CD8-positive, alpha-beta memory T cell (primary cell): ENCODE measurements around the gene DNAJC18. TPM values are rescaled to one million over a fixed set of nuclear protein-coding genes. Genes with fewer than 3 reads are reported as not detected.
"Not testable (repeated sequence)": the region's sequence is repeated elsewhere in the genome, so short reads cannot be mapped to it uniquely, and the experiment has no call there.

Experiments used
- CTCF ChIA-PET: fragments of 350-600 bp; sonication (Branson Sonifier 250); formaldehyde crosslinking; loops from one replicate; lab custom pipeline; 2021; ENCODE audit warnings: antibody characterized with exemption; lab: Charles Lee
- POLR2A ChIA-PET: fragments of 350-600 bp; sonication (Branson Sonifier 250); formaldehyde crosslinking; loops from one replicate; lab custom pipeline; 2021; ENCODE audit warnings: antibody characterized with exemption; lab: Charles Lee
- DNase-seq, 5 donors: peaks; one replicate each; pipeline versions ENCODE4 v3.0.0 to v3.0.0-alpha.2; 2020 to 2022; ENCODE audit warnings: mixed read lengths in 1 of 5
- H3K27ac ChIP-seq: one replicate; pipeline ENCODE4 v1.7.0; 2013; ENCODE audit warnings: low read depth, mild to moderate bottlenecking, low read length, moderate library complexity
- H3K27me3 ChIP-seq: 2 replicates; pipeline ENCODE4 v1.7.0; 2013; ENCODE audit warnings: low read length, mild to moderate bottlenecking; ENCODE audit not compliant: insufficient read depth, poor library complexity, severe bottlenecking
- H3K36me3 ChIP-seq: 2 replicates; pipeline ENCODE4 v1.7.0; 2013; ENCODE audit warnings: mild to moderate bottlenecking, low read length, moderate library complexity; ENCODE audit not compliant: insufficient read depth
- H3K4me1 ChIP-seq: 2 replicates; pipeline ENCODE4 v1.7.0; 2013; ENCODE audit warnings: mild to moderate bottlenecking, low read length, moderate library complexity; ENCODE audit not compliant: insufficient read depth
- H3K4me3 ChIP-seq: 2 replicates; pipeline ENCODE4 v1.7.0; 2013; ENCODE audit warnings: mild to moderate bottlenecking, low read length
- H3K9me3 ChIP-seq: 2 replicates; pipeline ENCODE4 v1.7.0; 2013; ENCODE audit warnings: mild to moderate bottlenecking, low read length
- H3K27ac Mint-ChIP-seq, 8 donors: one replicate each; pipeline ENCODE4 v1.8.0; 2020 to 2021; ENCODE audit warnings: mixed read lengths in 8 of 8, mild to moderate bottlenecking in 6 of 8, inconsistent platforms in 3 of 8, moderate library complexity in 3 of 8
- H3K27me3 Mint-ChIP-seq, 2 donors: one replicate each; pipeline ENCODE4 v1.8.0; 2020 to 2021; ENCODE audit warnings: mixed read lengths in 2 of 2, mild to moderate bottlenecking in 1 of 2, moderate library complexity in 1 of 2
- H3K36me3 Mint-ChIP-seq, 3 donors: one replicate each; pipeline ENCODE4 v1.8.0; 2020 to 2021; ENCODE audit warnings: mixed read lengths in 3 of 3, inconsistent platforms in 1 of 3, mild to moderate bottlenecking in 1 of 3
- H3K4me1 Mint-ChIP-seq, 3 donors: one replicate each; pipeline ENCODE4 v1.8.0; 2020 to 2021; ENCODE audit warnings: mixed read lengths in 3 of 3, inconsistent platforms in 1 of 3, mild to moderate bottlenecking in 1 of 3
- H3K4me3 Mint-ChIP-seq, 7 donors: one replicate each; pipeline ENCODE4 v1.8.0; 2020 to 2021; ENCODE audit warnings: mixed read lengths in 7 of 7, mild to moderate bottlenecking in 6 of 7, moderate library complexity in 4 of 7, inconsistent platforms in 2 of 7
- H3K9me3 Mint-ChIP-seq, 5 donors: one replicate each; pipeline ENCODE4 v1.8.0; 2020 to 2022; ENCODE audit warnings: mixed read lengths in 5 of 5, mild to moderate bottlenecking in 3 of 5, moderate library complexity in 2 of 5, inconsistent platforms in 1 of 5
- polyA plus RNA-seq: library from polyadenylated mRNA; unstranded; fragments of 300-500 nt; fragmentation: Illumina TruSeq; gene quantifications from one replicate; pipeline ENCODE4 v1.2.3, GENCODE V29; 2021
- total RNA-seq, 2 experiments: library from RNA; stranded (reverse); gene quantifications; one replicate each; pipeline ENCODE4 v1.2.3, GENCODE V29; 2021

The DNAJC18 gene
- 10 to 100 TPM; 25.3 to 25.7 TPM for total RNA-seq
- polyA plus RNA-seq = 10.2 TPM

GRCh38 chr5:139439013-139439903 lies at the start of gene DNAJC18:
DNAJC18 (minus strand) TSS chr5:139439525; CDS start chr5:139439445, 80 bp downstream.
- H3K4me1 Mint-ChIP-seq = peaks cover 31 to 47% (median 45%) of the 10 kb centered on the region in 3 donors
- no peaks in the 10 kb centered on the region for H3K9me3 Mint-ChIP-seq
- no peaks in the 10 kb centered on the region for H3K36me3 ChIP-seq
- peak within 1 kb of the TSS; percentile 95 for H3K27ac ChIP-seq
- ChIA-PET CTCF (interaction anchor here (1.0 to 6.5 kb wide), 7 partner anchors 9 to 74 kb away, joined by 3 to 40 read pairs (median 4); partner anchors contain the start of genes SMIM33 and STING1), POLR2A (interaction anchor here (0.9 to 1.8 kb wide), 7 partner anchors 17 to 864 kb away, joined by 3 to 18 read pairs (median 4); partner anchors contain the start of genes HSPA9, SPATA24, STING1 and UBE2D2)
- H3K9me3 ChIP-seq = no peaks in the 10 kb centered on the region
- H3K27me3 ChIP-seq = no peaks in the 10 kb centered on the region
- DNase-seq = peak; percentile 81 to 91 (median 84)
- peaks cover 29% of the 10 kb centered on the region for H3K4me1 ChIP-seq
- peaks cover 0 to 9% (median 3%) of the 10 kb centered on the region in 3 donors for H3K36me3 Mint-ChIP-seq
- H3K4me3 ChIP-seq = peak within 1 kb of the TSS; percentile 98
- H3K4me3 Mint-ChIP-seq = peak within 1 kb of the TSS; percentile 95 to 99 (median 98)
- H3K27me3 Mint-ChIP-seq = no peaks in the 10 kb centered on the region
- H3K27ac Mint-ChIP-seq = peak within 1 kb of the TSS; percentile 94 to 100 (median 99)

GRCh38 chr5:139488260-139488659 lies 48.9 kb upstream of the DNAJC18 start:
- Histone ChIP-seq H3K9me3 (no peaks in the 10 kb centered on the region), H3K27me3 (no peaks in the 10 kb centered on the region), H3K36me3 (no peaks in the 10 kb centered on the region), H3K4me1 (peaks cover 11% of the 10 kb centered on the region), H3K4me3 (no peak overlapping the region), H3K27ac (no peak overlapping the region)
- H3K9me3 Mint-ChIP-seq = no peaks in the 10 kb centered on the region
- peak overlapping the region in 2 of 8 donors; percentile 68 to 77 for H3K27ac Mint-ChIP-seq
- DNase-seq = no peak
- ChIA-PET POLR2A (no interaction called here), CTCF (interaction anchor here (1.1 kb wide), 1 partner anchor 29 kb away, joined by 3 read pairs; no protein-coding TSS in a partner anchor)
- H3K27me3 Mint-ChIP-seq = peaks cover 0 to 2% of the 10 kb centered on the region in 2 donors
- no peaks in the 10 kb centered on the region for H3K36me3 Mint-ChIP-seq
- peaks cover 3 to 16% (median 16%) of the 10 kb centered on the region in 3 donors for H3K4me1 Mint-ChIP-seq
- peak overlapping the region in 1 of 7 donors; percentile 34 for H3K4me3 Mint-ChIP-seq

GRCh38 chr5:139486201-139486600 lies 46.9 kb upstream of the DNAJC18 start:
- CTCF ChIA-PET = no interaction called here
- H3K9me3 ChIP-seq = no peaks in the 10 kb centered on the region
- H3K27ac Mint-ChIP-seq = no peak overlapping the region
- H3K27me3 ChIP-seq = no peaks in the 10 kb centered on the region
- H3K36me3 Mint-ChIP-seq = peaks cover 0 to 4% (median 0%) of the 10 kb centered on the region in 3 donors
- H3K27me3 Mint-ChIP-seq = peaks cover 0 to 2% of the 10 kb centered on the region in 2 donors
- H3K27ac ChIP-seq = no peak overlapping the region
- no peak overlapping the region for H3K4me3 ChIP-seq
- POLR2A ChIA-PET = interaction anchor here (0.6 to 0.7 kb wide), 2 partner anchors 24 to 28 kb away, joined by 3 to 6 read pairs; no protein-coding TSS in a partner anchor
- DNase-seq = no peak
- H3K4me3 Mint-ChIP-seq = no peak overlapping the region
- no peaks in the 10 kb centered on the region for H3K36me3 ChIP-seq
- H3K4me1 Mint-ChIP-seq = peaks cover 16 to 29% (median 26%) of the 10 kb centered on the region in 3 donors
- H3K4me1 ChIP-seq = peaks cover 23% of the 10 kb centered on the region
- H3K9me3 Mint-ChIP-seq = no peaks in the 10 kb centered on the region

- CTCF ChIA-PET = interaction anchor here (0.7 to 3.1 kb wide), 12 partner anchors 14 to 62 kb away, joined by 3 to 26 read pairs (median 4); partner anchors contain the start of gene DNAJC18
- H3K27me3 ChIP-seq, H3K27me3 Mint-ChIP-seq, DNase-seq, H3K9me3 Mint-ChIP-seq, H3K9me3 ChIP-seq: not testable (repeated sequence)
- POLR2A ChIA-PET = interaction anchor here (0.6 to 2.3 kb wide), 10 partner anchors 12 to 228 kb away, joined by 3 to 18 read pairs (median 4); partner anchors contain the start of genes DNAJC18, ECSCR, SMIM33 and SPATA24
- peak overlapping the region; percentile 82 for H3K27ac ChIP-seq
- Mint-ChIP-seq H3K27ac (peak overlapping the region; percentile 85 to 98 (median 90)), H3K4me1 (peaks cover 28 to 46% (median 45%) of the 10 kb centered on the region in 3 donors), H3K36me3 (peaks cover 0 to 28% (median 4%) of the 10 kb centered on the region in 3 donors), H3K4me3 (peak overlapping the region; percentile 86 to 90 (median 88))
- H3K4me3 ChIP-seq = peak overlapping the region; percentile 94
- peaks cover 20% of the 10 kb centered on the region for H3K36me3 ChIP-seq
- peaks cover 47% of the 10 kb centered on the region for H3K4me1 ChIP-seq
Measured at GRCh38 chr5:139482890-139483208, 43.5 kb upstream of the DNAJC18 start.

- peaks cover 24% of the 10 kb centered on the region for H3K36me3 ChIP-seq
- POLR2A ChIA-PET = interaction anchor here (0.6 to 2.3 kb wide), 18 partner anchors 9 to 228 kb away, joined by 3 to 18 read pairs (median 4); partner anchors contain the start of genes CXXC5, DNAJC18, ECSCR and SMIM33
- Mint-ChIP-seq H3K27me3 (no peaks in the 10 kb centered on the region), H3K27ac (peak within 1 kb of the TSS; percentile 85 to 98 (median 90)), H3K36me3 (peaks cover 0 to 34% (median 4%) of the 10 kb centered on the region in 3 donors), H3K4me3 (peak within 1 kb of the TSS; percentile 86 to 90 (median 88)), H3K9me3 (no peaks in the 10 kb centered on the region), H3K4me1 (peaks cover 28 to 51% (median 49%) of the 10 kb centered on the region in 3 donors)
- no peaks in the 10 kb centered on the region for H3K27me3 ChIP-seq
- peak; percentile 43 to 85 (median 78) for DNase-seq
- H3K4me1 ChIP-seq = peaks cover 52% of the 10 kb centered on the region
- no peaks in the 10 kb centered on the region for H3K9me3 ChIP-seq
- H3K4me3 ChIP-seq = peak within 1 kb of the TSS; percentile 94
- CTCF ChIA-PET = interaction anchor here (0.7 to 3.1 kb wide), 17 partner anchors 11 to 189 kb away, joined by 3 to 26 read pairs (median 3); partner anchors contain the start of genes DNAJC18, MATR3 and SMIM33
- H3K27ac ChIP-seq = peak within 1 kb of the TSS; percentile 82
Measured at GRCh38 chr5:139482050-139482889, 42.9 kb upstream of the DNAJC18 start, which contains the start of gene STING1. STING1 (minus strand) TSS chr5:139482758; CDS start chr5:139481704, 1,054 bp downstream.

- H3K27me3 Mint-ChIP-seq = no peaks in the 10 kb centered on the region
- H3K36me3 Mint-ChIP-seq = peaks cover 0 to 40% (median 4%) of the 10 kb centered on the region in 3 donors
- no peak for DNase-seq
- peaks cover 28 to 52% (median 49%) of the 10 kb centered on the region in 3 donors for H3K4me1 Mint-ChIP-seq
- CTCF ChIA-PET = interaction anchor here (0.8 to 3.1 kb wide), 12 partner anchors 10 to 188 kb away, joined by 3 to 26 read pairs (median 4); partner anchors contain the start of genes DNAJC18, MATR3 and SMIM33
- Histone ChIP-seq H3K27ac (peak overlapping the region; percentile 82), H3K4me1 (peaks cover 52% of the 10 kb centered on the region), H3K9me3 (no peaks in the 10 kb centered on the region), H3K4me3 (peak overlapping the region; percentile 94), H3K27me3 (no peaks in the 10 kb centered on the region), H3K36me3 (peaks cover 24% of the 10 kb centered on the region)
- H3K27ac Mint-ChIP-seq = peak overlapping the region; percentile 85 to 98 (median 90)
- POLR2A ChIA-PET = interaction anchor here (0.6 to 2.3 kb wide), 12 partner anchors 8 to 1016 kb away, joined by 3 to 18 read pairs (median 4); partner anchors contain the start of genes CXXC5, DNAJC18, EGR1 and SMIM33
- peak overlapping the region; percentile 86 to 90 (median 88) for H3K4me3 Mint-ChIP-seq
- H3K9me3 Mint-ChIP-seq = no peaks in the 10 kb centered on the region
Measured at GRCh38 chr5:139481580-139482049, 42.3 kb upstream of the DNAJC18 start.
